ENCODE results near the gene EDN3.

The EDN3 gene

GRCh38 chr20:59363101-59363500 is 62.7 kb downstream of the EDN3 start:
- Histone ChIP-seq H4K20me1 (ENCODE audit: low read depth, low read length) (no peaks in the 10 kb centered on the region), H3K27ac (ENCODE audit: low read depth, low read length) (no peak overlapping the region), H3K36me3 (ENCODE audit: low read length) (no peaks in the 10 kb centered on the region), H3K4me3 (ENCODE audit: insufficient read depth, low read length, poor library complexity, severe bottlenecking) (no peak overlapping the region), H3K9ac (ENCODE audit: low read length) (no peak overlapping the region), H3K4me2 (ENCODE audit: low read depth, low read length, poor library complexity, severe bottlenecking) (no peak overlapping the region), H3K9me2 (replicated peaks; ENCODE audit: insufficient read depth, low read length) (no peaks in the 10 kb centered on the region), H3F3A (ENCODE audit: insufficient read depth) (no peaks in the 10 kb centered on the region), H2AFZ (ENCODE audit: low read depth, low read length, severe bottlenecking) (no peak overlapping the region), H3K79me2 (ENCODE audit: insufficient read depth, low read length) (no peaks in the 10 kb centered on the region), H3K27me3 (ENCODE audit: low read length) (no peaks in the 10 kb centered on the region), H3K9me3 (ENCODE audit: insufficient read depth, low read length) (no peaks in the 10 kb centered on the region)
- no peak for TF ChIP-seq CTCF (IDR thresholded peaks at IDR 0.05; ENCODE audit: insufficient read depth, low read length, poor library complexity, severe bottlenecking)
- no peak for TF ChIP-seq EZH2phosphoT487 (conservative IDR thresholded peaks at IDR 0.05; ENCODE audit: low read length)

- no peaks in the 10 kb centered on the region for H3K9me2 ChIP-seq (replicated peaks; ENCODE audit: insufficient read depth, low read length)
- H3K4me2 ChIP-seq (ENCODE audit: low read depth, low read length, poor library complexity, severe bottlenecking), result no peak overlapping the region
- H3K79me2 ChIP-seq (ENCODE audit: insufficient read depth, low read length), result no peaks in the 10 kb centered on the region
- H3F3A ChIP-seq (ENCODE audit: insufficient read depth), result no peaks in the 10 kb centered on the region
- TF ChIP-seq EZH2phosphoT487 (conservative IDR thresholded peaks at IDR 0.05; ENCODE audit: low read length), result no peak
- no peak for TF ChIP-seq CTCF (IDR thresholded peaks at IDR 0.05; ENCODE audit: insufficient read depth, low read length, poor library complexity, severe bottlenecking)
- no peak overlapping the region for H2AFZ ChIP-seq (ENCODE audit: low read depth, low read length, severe bottlenecking)
- H3K9me3 ChIP-seq (ENCODE audit: insufficient read depth, low read length), result no peaks in the 10 kb centered on the region
- H4K20me1 ChIP-seq (ENCODE audit: low read depth, low read length), result no peaks in the 10 kb centered on the region
- H3K36me3 ChIP-seq (ENCODE audit: low read length), result no peaks in the 10 kb centered on the region
- no peaks in the 10 kb centered on the region for H3K27me3 ChIP-seq (ENCODE audit: low read length)
- H3K4me3 ChIP-seq (ENCODE audit: insufficient read depth, low read length, poor library complexity, severe bottlenecking), result no peak overlapping the region
- no peak overlapping the region for H3K27ac ChIP-seq (ENCODE audit: low read depth, low read length)
- H3K9ac ChIP-seq (ENCODE audit: low read length), result no peak overlapping the region
Measured at GRCh38 chr20:59364611-59365010, 64.2 kb downstream of the EDN3 start.

GRCh38 chr20:59365611-59366285 is 65.3 kb downstream of the EDN3 start:
- Histone ChIP-seq H3F3A (ENCODE audit: insufficient read depth) (no peaks in the 10 kb centered on the region), H3K27ac (ENCODE audit: low read depth, low read length) (no peak overlapping the region), H3K27me3 (ENCODE audit: low read length) (no peaks in the 10 kb centered on the region), H4K20me1 (ENCODE audit: low read depth, low read length) (no peaks in the 10 kb centered on the region), H3K9ac (ENCODE audit: low read length) (no peak overlapping the region), H3K79me2 (ENCODE audit: insufficient read depth, low read length) (no peaks in the 10 kb centered on the region), H3K9me3 (ENCODE audit: insufficient read depth, low read length) (no peaks in the 10 kb centered on the region), H3K9me2 (replicated peaks; ENCODE audit: insufficient read depth, low read length) (no peaks in the 10 kb centered on the region), H2AFZ (ENCODE audit: low read depth, low read length, severe bottlenecking) (no peak overlapping the region), H3K4me3 (ENCODE audit: insufficient read depth, low read length, poor library complexity, severe bottlenecking) (no peak overlapping the region), H3K4me2 (ENCODE audit: low read depth, low read length, poor library complexity, severe bottlenecking) (no peak overlapping the region), H3K36me3 (ENCODE audit: low read length) (no peaks in the 10 kb centered on the region)
- no peak for TF ChIP-seq CTCF (IDR thresholded peaks at IDR 0.05; ENCODE audit: insufficient read depth, low read length, poor library complexity, severe bottlenecking)
- no peak for TF ChIP-seq EZH2phosphoT487 (conservative IDR thresholded peaks at IDR 0.05; ENCODE audit: low read length)
